Stomach (tissue), 9 donors: ENCODE data around the gene BICD2. TPM values are rescaled to one million over a fixed set of nuclear protein-coding genes. Genes with fewer than 3 reads are reported as not detected.

Source experiments
- DNase-seq, 2 donors: peaks; one replicate each; pipeline versions ENCODE4 v3.0.0 to v3.0.0-alpha.2; 2013 to 2019
- H3K27ac ChIP-seq, 5 donors: fragments of 200-600 bp in 4 of 5; sonication (generic) in 4 of 5; one replicate each; pipeline ENCODE4 v1.5.1; 2013 to 2019; ENCODE audit warnings: mild to moderate bottlenecking in 1 of 5, moderate library complexity in 1 of 5
- H3K27me3 ChIP-seq, 3 donors: fragments of 200-600 bp; sonication (generic); one replicate each; pipeline ENCODE4 v1.5.1; 2017 to 2019; ENCODE audit warnings: mixed run types in 1 of 3
- H3K36me3 ChIP-seq, 4 donors: fragments of 200-600 bp; sonication (generic); 1 replicate in 3 of 4; 2 replicates in 1 of 4; pipeline ENCODE4 v1.5.1; 2016 to 2019
- H3K4me1 ChIP-seq, 4 donors: fragments of 200-600 bp; sonication (generic); one replicate each; pipeline ENCODE4 v1.5.1; 2016 to 2019
- H3K4me3 ChIP-seq, 4 donors: fragments of 200-600 bp; sonication (generic) in 3 of 4; one replicate each; pipeline ENCODE4 v1.5.1; 2016 to 2019; ENCODE audit warnings: mild to moderate bottlenecking in 1 of 4
- H3K9me3 ChIP-seq, 4 donors: fragments of 200-600 bp; sonication (generic); one replicate each; pipeline ENCODE4 v1.5.1; 2016 to 2019
- EP300 ChIP-seq: sonication (generic); formaldehyde crosslinking; IDR thresholded peaks from one replicate; pipeline ENCODE4 v1.6.1; 2017; ENCODE audit warnings: antibody characterized with exemption
- POLR2A ChIP-seq, 4 donors: fragments of 450-650 bp; IDR thresholded peaks; one replicate each; pipeline ENCODE4 v1.6.1; 2016; ENCODE audit warnings: antibody characterized with exemption in 4 of 4, control low read depth in 2 of 4, mild to moderate bottlenecking in 1 of 4, moderate library complexity in 1 of 4
- POLR2AphosphoS5 ChIP-seq, 3 donors: sonication (generic); formaldehyde crosslinking; IDR thresholded peaks; one replicate each; pipeline ENCODE4 v1.6.1; 2016; ENCODE audit warnings: antibody characterized with exemption in 3 of 3
- WGBS, 5 donors: extraction: QIAGEN DNeasy Blood & Tissue Kit in 3 of 5; methylation state at CpG; one replicate each; pipeline versions ENCODE4 v1.1.5 to v1.1.7; 2013 to 2018; 5-methylcytosine and 5-hydroxymethylcytosine counted together
- intact Hi-C: fragments of 100-400 bp; cut with DNase I; formaldehyde crosslinking; loops from one replicate; pipeline ENCODE4 v1.15.1; 2023; ENCODE audit warnings: low total_unique reads
- polyA plus RNA-seq, 3 donors: library from polyadenylated mRNA; stranded (reverse); fragments of 200-250 nt; gene quantifications; one replicate each; pipeline ENCODE4 v1.2.3, GENCODE V29; 2013
- total RNA-seq, 5 donors: library from RNA; depleted of rRNA; stranded (reverse); fragments of >200 nt; gene quantifications; one replicate each; pipeline versions ENCODE4 v1.1.0 to v1.2.3, GENCODE V29; 2014 to 2016
- TF ChIP-seq, protein P1 (sequence below), 7 experiments: fragments of 450-650 bp in 4 of 7; fragments of 200-600 bp in 3 of 7; sonication (generic) in 3 of 7; IDR thresholded peaks; one replicate each; pipeline ENCODE4 v1.5.1; 2016 to 2019; ENCODE audit warnings: antibody characterized with exemption in 7 of 7, control low read depth in 2 of 7, mild to moderate bottlenecking in 1 of 7
- donor health status: healthy with polysubstance abuse.
- donor health status: Bipolar disorder and iron deficiency.
- donor health status: healthy.

Gene BICD2
- total and polyA plus RNA-seq, 8 donors: 5.9 to 32.6 (median 16.4) TPM

DNA sequence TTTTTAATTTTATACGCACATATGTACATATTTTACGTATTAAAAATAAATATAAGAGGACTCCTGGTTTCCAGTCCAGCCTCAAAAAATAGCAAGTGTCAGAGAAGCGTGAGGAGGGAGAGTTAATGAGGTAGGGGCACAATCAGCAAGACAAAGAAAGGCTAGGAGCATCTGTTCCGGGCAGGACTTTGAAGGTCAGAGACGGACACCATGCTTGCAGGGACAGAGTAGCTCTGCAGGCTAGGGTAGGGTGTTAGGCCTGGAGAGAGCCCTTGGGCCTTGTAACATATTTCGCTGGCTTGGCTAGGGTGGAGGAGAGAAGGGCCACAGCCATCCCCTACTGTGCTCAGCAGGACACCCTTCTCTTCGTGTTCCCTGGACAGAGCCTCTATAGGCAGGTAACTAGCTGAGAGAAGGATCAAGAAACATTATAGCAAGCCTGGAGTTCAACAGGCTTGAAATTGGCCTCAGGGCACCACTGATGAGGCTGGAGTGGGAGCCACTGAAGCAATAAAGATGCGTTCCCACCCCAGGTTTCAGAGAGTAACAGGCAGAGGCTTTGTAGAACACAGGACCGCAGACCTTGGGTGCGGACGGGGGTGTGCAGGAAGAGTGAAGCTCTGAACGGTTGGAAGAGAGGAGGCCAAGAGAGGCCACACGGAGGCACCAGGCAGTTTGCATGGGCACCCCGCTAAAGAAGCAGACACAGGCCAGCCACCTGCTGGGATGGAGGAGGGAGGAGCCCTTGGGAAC is 85.0 kb downstream of the BICD2 start:
- no peak for TF ChIP-seq EP300
- TF ChIP-seq POLR2A (IDR thresholded peaks at IDR 0.05): no peak
- TF ChIP-seq POLR2AphosphoS5 (IDR thresholded peaks at IDR 0.05): no peak
- TF ChIP-seq, protein P1, sequence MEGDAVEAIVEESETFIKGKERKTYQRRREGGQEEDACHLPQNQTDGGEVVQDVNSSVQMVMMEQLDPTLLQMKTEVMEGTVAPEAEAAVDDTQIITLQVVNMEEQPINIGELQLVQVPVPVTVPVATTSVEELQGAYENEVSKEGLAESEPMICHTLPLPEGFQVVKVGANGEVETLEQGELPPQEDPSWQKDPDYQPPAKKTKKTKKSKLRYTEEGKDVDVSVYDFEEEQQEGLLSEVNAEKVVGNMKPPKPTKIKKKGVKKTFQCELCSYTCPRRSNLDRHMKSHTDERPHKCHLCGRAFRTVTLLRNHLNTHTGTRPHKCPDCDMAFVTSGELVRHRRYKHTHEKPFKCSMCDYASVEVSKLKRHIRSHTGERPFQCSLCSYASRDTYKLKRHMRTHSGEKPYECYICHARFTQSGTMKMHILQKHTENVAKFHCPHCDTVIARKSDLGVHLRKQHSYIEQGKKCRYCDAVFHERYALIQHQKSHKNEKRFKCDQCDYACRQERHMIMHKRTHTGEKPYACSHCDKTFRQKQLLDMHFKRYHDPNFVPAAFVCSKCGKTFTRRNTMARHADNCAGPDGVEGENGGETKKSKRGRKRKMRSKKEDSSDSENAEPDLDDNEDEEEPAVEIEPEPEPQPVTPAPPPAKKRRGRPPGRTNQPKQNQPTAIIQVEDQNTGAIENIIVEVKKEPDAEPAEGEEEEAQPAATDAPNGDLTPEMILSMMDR (IDR thresholded peaks at IDR 0.05): no peak
- H3K27ac ChIP-seq: no peak overlapping the region
- H3K4me3 ChIP-seq: no peak overlapping the region
- H3K27me3 ChIP-seq: no peaks in the 10 kb centered on the region
- WGBS, 5 donors: 72 to 83% (median 80%) methylated on average over 12 to 14 of the region's 14 CpGs
- H3K4me1 ChIP-seq: no peaks in the 10 kb centered on the region
- intact Hi-C loops: no loop called here
- no peaks in the 10 kb centered on the region for H3K9me3 ChIP-seq
- no peaks in the 10 kb centered on the region for H3K36me3 ChIP-seq
- DNase-seq: no peak

DNA sequence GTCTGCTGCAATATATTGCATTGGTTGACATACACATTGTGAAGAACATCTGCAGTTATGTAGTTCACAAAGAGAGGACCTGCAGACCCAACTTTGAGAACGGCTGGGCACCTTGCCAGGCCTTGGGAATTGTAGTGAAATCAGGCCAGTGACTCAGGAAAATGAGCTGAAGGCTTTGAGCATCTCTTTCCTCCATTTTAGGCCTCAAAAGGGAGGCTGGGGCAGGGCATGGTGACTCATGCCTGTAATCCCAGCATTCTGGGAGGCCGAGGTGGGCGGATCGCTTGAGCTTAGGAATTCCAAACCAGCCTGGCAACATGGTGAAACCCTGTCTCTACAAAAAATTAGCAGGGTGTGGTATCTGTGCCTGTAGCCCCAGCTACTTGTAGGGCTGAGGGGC is 93.3 kb downstream of the BICD2 start:
- H3K4me3 ChIP-seq: peak overlapping the region in 3 of 4 donors; percentile 93 to 100 (median 98)
- H3K27me3 ChIP-seq: no peaks in the 10 kb centered on the region
- peak in 1 of 2 donors; percentile 59 for DNase-seq
- 43 to 91% (median 74%) methylated on average over 1 to 4 of the region's 4 CpGs for WGBS, 5 donors
- H3K36me3 ChIP-seq: peaks cover 0 to 12% (median 7%) of the 10 kb centered on the region in 4 donors
- peak overlapping the region in 2 of 5 donors; percentile 90 to 91 for H3K27ac ChIP-seq
- no peaks in the 10 kb centered on the region for H3K9me3 ChIP-seq
- intact Hi-C loops: no loop called here
- H3K4me1 ChIP-seq: peaks cover 15 to 47% (median 37%) of the 10 kb centered on the region in 4 donors
- TF ChIP-seq POLR2A (IDR thresholded peaks at IDR 0.05) (no peak), EP300 (no peak), POLR2AphosphoS5 (IDR thresholded peaks at IDR 0.05) (no peak)
- TF ChIP-seq, protein P1 (IDR thresholded peaks at IDR 0.05): no peak

GRCh38 chr9:92669890-92670708 is 94.5 kb downstream of the BICD2 start, which contains the start of gene IPPK:
Gene IPPK, minus strand, starts transcription at chr9:92670131. Its CDS starts 143 bp downstream, at chr9:92669988.
- intact Hi-C loops: no loop called here
- 0 to 1% (median 0%) methylated on average over 35 to 75 of the region's 75 CpGs for WGBS, 5 donors
- Histone ChIP-seq H3K27me3 (no peaks in the 10 kb centered on the region), H3K36me3 (peaks cover 0 to 17% (median 11%) of the 10 kb centered on the region in 4 donors), H3K27ac (peak within 1 kb of the TSS; percentile 66 to 91 (median 89)), H3K4me1 (peaks cover 15 to 57% (median 41%) of the 10 kb centered on the region in 4 donors), H3K4me3 (peak within 1 kb of the TSS; percentile 93 to 100 (median 96)), H3K9me3 (no peaks in the 10 kb centered on the region)
- TF ChIP-seq, protein P1 (IDR thresholded peaks at IDR 0.05): no peak
- peak; percentile 84 to 98 (median 89) for TF ChIP-seq POLR2AphosphoS5 (IDR thresholded peaks at IDR 0.05)
- peak in 2 of 4 donors; percentile 26 to 45 for TF ChIP-seq POLR2A (IDR thresholded peaks at IDR 0.05)
- no peak for TF ChIP-seq EP300
- peak; percentile 98 to 99 for DNase-seq

GRCh38 chr9:92669527-92669889 is 95.1 kb downstream of the BICD2 start:
- DNase-seq: peak; percentile 31 to 62
- TF ChIP-seq POLR2A (IDR thresholded peaks at IDR 0.05) (no peak), POLR2AphosphoS5 (IDR thresholded peaks at IDR 0.05) (no peak), EP300 (no peak)
- TF ChIP-seq, protein P1 (IDR thresholded peaks at IDR 0.05): no peak
- intact Hi-C loops: no loop called here
- Histone ChIP-seq H3K4me1 (peaks cover 15 to 63% (median 44%) of the 10 kb centered on the region in 4 donors), H3K27ac (peak overlapping the region; percentile 66 to 91 (median 89)), H3K36me3 (peaks cover 0 to 17% (median 11%) of the 10 kb centered on the region in 4 donors), H3K27me3 (no peaks in the 10 kb centered on the region), H3K4me3 (peak overlapping the region; percentile 93 to 100 (median 96)), H3K9me3 (no peaks in the 10 kb centered on the region)
- 0 to 1% (median 1%) methylated on average over 11 to 29 of the region's 29 CpGs for WGBS, 5 donors
